Caco-2 (cell line): ENCODE measurements around the gene TNS1. TPM values are rescaled to one million over a fixed set of nuclear protein-coding genes. Genes with fewer than 3 reads are reported as not detected.

Experiments used
- BruUV-seq: library from RNA; stranded (reverse); fragments of 400-500 nt; replicated peaks from 2 replicates; lab custom pipeline; 2021; lab: Mats Ljungman, UMichigan
- CTCF ChIA-PET: fragments of 300-600 bp; sonication (Branson Sonifier 250); formaldehyde crosslinking; loops from one replicate; lab custom pipeline; 2022; ENCODE audit warnings: antibody characterized with exemption; lab: Charles Lee
- POLR2A ChIA-PET: fragments of 300-600 bp; sonication (Branson Sonifier 250); formaldehyde crosslinking; loops from one replicate; lab custom pipeline; 2022; ENCODE audit warnings: antibody characterized with exemption; lab: Charles Lee
- DNase-seq, 2 experiments: peaks; one replicate each; pipeline versions ENCODE4 v3.0.0 to v3.0.0-alpha.2; 2020 to 2022
- H3K27me3 ChIP-seq: replicated peaks from 2 replicates; pipeline ENCODE4 v1.6.0; 2011; ENCODE audit warnings: low read length; ENCODE audit not compliant: control insufficient read depth, insufficient read depth
- H3K36me3 ChIP-seq: 2 replicates; pipeline ENCODE4 v1.5.1; 2011; ENCODE audit warnings: low read length; ENCODE audit not compliant: control insufficient read depth, insufficient read depth
- H3K4me1 ChIP-seq: fragments of 250-450 bp; sonication (Bioruptor Pico); 2 replicates; pipeline ENCODE4 v1.5.1; 2020; ENCODE audit warnings: mild to moderate bottlenecking
- H3K4me3 ChIP-seq: 2 replicates; pipeline ENCODE4 v1.5.1; 2011; ENCODE audit warnings: low read depth, mild to moderate bottlenecking, control low read depth, low read length
- H3K9me3 ChIP-seq: fragments of 250-450 bp; sonication (Bioruptor Pico); 2 replicates; pipeline ENCODE4 v1.5.1; 2020; ENCODE audit warnings: mild to moderate bottlenecking, moderate library complexity
- H3K27ac Mint-ChIP-seq: one replicate; pipeline ENCODE4 v1.8.0; 2022; ENCODE audit warnings: mixed read lengths; ENCODE audit not compliant: unreplicated experiment
- H3K27me3 Mint-ChIP-seq: one replicate; pipeline ENCODE4 v1.8.0; 2022; ENCODE audit warnings: mixed read lengths; ENCODE audit not compliant: insufficient read depth, unreplicated experiment
- H3K36me3 Mint-ChIP-seq: one replicate; pipeline ENCODE4 v1.8.0; 2022; ENCODE audit warnings: mild to moderate bottlenecking, mixed read lengths; ENCODE audit not compliant: insufficient read depth, unreplicated experiment
- H3K4me1 Mint-ChIP-seq: one replicate; pipeline ENCODE4 v1.8.0; 2022; ENCODE audit warnings: low read depth, mixed read lengths; ENCODE audit not compliant: unreplicated experiment
- H3K4me3 Mint-ChIP-seq: one replicate; pipeline ENCODE4 v1.8.0; 2022; ENCODE audit warnings: mild to moderate bottlenecking, moderate library complexity, mixed read lengths; ENCODE audit not compliant: unreplicated experiment
- H3K9me3 Mint-ChIP-seq: one replicate; pipeline ENCODE4 v1.8.0; 2022; ENCODE audit warnings: mixed read lengths; ENCODE audit not compliant: unreplicated experiment
- CTCF ChIP-seq, 2 experiments: fragments of 200-600 bp in 1 of 2; IDR thresholded peaks; 1 replicate in 1 of 2; 2 replicates in 1 of 2; pipeline versions ENCODE4 v1.5.1 to v1.8.0; 2011 to 2022; ENCODE audit warnings: antibody characterized with exemption in 1 of 2, control low read depth in 1 of 2, inconsistent platforms in 1 of 2, low read depth in 1 of 2, low read length in 1 of 2, mild to moderate bottlenecking in 1 of 2, moderate library complexity in 1 of 2; ENCODE audit not compliant: insufficient read depth in 1 of 2, severe bottlenecking in 1 of 2, unreplicated experiment in 1 of 2
- intact Hi-C: fragments of 100-400 bp; cut with micrococcal nuclease; formaldehyde crosslinking; loops from one replicate; pipeline ENCODE4 v1.10.0; 2022; ENCODE audit not compliant: unreplicated experiment
- total RNA-seq: library from RNA; stranded (reverse); gene quantifications from 2 replicates; pipeline ENCODE4 v1.2.3, GENCODE V29; 2022

Gene TNS1
- total RNA-seq, 1 experiment from 2014 or later, result 16.1 TPM

DNA sequence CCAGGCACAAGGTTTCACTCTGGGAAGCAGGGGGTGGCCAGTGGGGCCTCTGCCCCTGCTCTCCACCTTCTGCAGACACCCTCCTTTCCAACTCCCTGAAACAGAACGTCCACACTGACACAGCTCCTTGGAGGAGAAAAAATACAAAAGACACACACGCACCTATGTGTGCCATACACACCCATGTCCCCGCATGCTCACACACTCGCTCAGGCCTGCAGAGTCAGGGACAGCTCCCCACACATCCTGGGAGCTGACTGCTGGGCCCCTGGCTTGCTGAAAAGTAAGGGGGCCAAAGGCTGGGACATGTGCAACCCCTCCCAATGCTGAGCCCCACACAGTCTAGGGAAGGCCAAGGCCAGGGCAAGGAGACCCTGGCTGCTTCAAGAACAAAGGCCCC is 200.5 kb downstream of the TNS1 start:
- no peak for TF ChIP-seq CTCF (IDR thresholded peaks at IDR 0.05; ENCODE audit: insufficient read depth in 1 of 2, low read depth in 1 of 2, low read length in 1 of 2, severe bottlenecking in 1 of 2, unreplicated experiment in 1 of 2)

DNA sequence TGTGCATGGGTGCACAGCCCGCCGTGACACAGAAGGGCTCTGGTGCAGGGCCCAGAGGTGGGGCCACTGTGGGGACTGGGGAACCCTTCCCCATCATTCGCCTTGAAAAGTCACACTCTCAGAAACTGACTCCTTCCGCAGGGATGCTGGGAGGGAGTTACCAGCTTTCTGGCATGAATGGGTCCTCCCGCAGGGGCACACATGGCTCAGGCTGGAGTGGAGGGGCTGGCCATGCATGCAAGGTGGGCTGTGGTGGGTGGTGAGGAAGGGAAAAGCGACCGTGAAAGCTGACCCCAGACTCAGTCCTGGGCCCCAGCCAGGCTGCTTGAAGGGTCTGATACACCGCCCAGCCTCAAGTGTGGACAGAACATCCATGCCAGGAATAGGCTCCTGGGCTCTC is 201.1 kb downstream of the TNS1 start:
- Mint-ChIP-seq H3K9me3 (peaks cover 11% of the 10 kb centered on the region), H3K27ac (no peak overlapping the region), H3K36me3 (peaks cover 6% of the 10 kb centered on the region), H3K4me1 (peaks cover 6% of the 10 kb centered on the region), H3K27me3 (no peaks in the 10 kb centered on the region), H3K4me3 (no peak overlapping the region)
- no peaks in the 10 kb centered on the region for H3K27me3 ChIP-seq
- peak in 1 of 2 experiments; percentile 18 for DNase-seq
- ChIA-PET POLR2A (no interaction called here), CTCF (no interaction called here)
- BruUV-seq, result no TSS peak
- no peaks in the 10 kb centered on the region for H3K36me3 ChIP-seq
- H3K4me3 ChIP-seq, result no peak overlapping the region
- intact Hi-C loops, result no loop called here
- H3K9me3 ChIP-seq, result no peaks in the 10 kb centered on the region
- H3K4me1 ChIP-seq, result no peaks in the 10 kb centered on the region
- TF ChIP-seq CTCF (IDR thresholded peaks at IDR 0.05; ENCODE audit: insufficient read depth in 1 of 2, low read depth in 1 of 2, low read length in 1 of 2, severe bottlenecking in 1 of 2, unreplicated experiment in 1 of 2), result no peak

More for the DNA sequence above, 200.5 kb downstream of the TNS1 start:
- no TSS peak for BruUV-seq
- Histone ChIP-seq H3K27me3 (no peaks in the 10 kb centered on the region), H3K4me1 (no peaks in the 10 kb centered on the region), H3K4me3 (no peak overlapping the region), H3K9me3 (no peaks in the 10 kb centered on the region), H3K36me3 (no peaks in the 10 kb centered on the region)
- Mint-ChIP-seq H3K36me3 (peaks cover 6% of the 10 kb centered on the region), H3K4me3 (no peak overlapping the region), H3K4me1 (peaks cover 6% of the 10 kb centered on the region), H3K27me3 (no peaks in the 10 kb centered on the region), H3K9me3 (peaks cover 11% of the 10 kb centered on the region), H3K27ac (no peak overlapping the region)
- DNase-seq, result peak in 1 of 2 experiments; percentile 12
- CTCF ChIA-PET, result no interaction called here
- POLR2A ChIA-PET, result no interaction called here
- intact Hi-C loops, result no loop called here

GRCh38 chr2:217801115-217801531 is 201.7 kb downstream of the TNS1 start:
- no TSS peak for BruUV-seq
- no peaks in the 10 kb centered on the region for H3K36me3 ChIP-seq
- no peaks in the 10 kb centered on the region for H3K27me3 Mint-ChIP-seq
- H3K9me3 Mint-ChIP-seq, result peaks cover 11% of the 10 kb centered on the region
- intact Hi-C loops, result no loop called here
- CTCF ChIA-PET, result no interaction called here
- no peak for TF ChIP-seq CTCF (IDR thresholded peaks at IDR 0.05; ENCODE audit: insufficient read depth in 1 of 2, low read depth in 1 of 2, low read length in 1 of 2, severe bottlenecking in 1 of 2, unreplicated experiment in 1 of 2)
- H3K4me3 Mint-ChIP-seq, result no peak overlapping the region
- no peak overlapping the region for H3K27ac Mint-ChIP-seq
- POLR2A ChIA-PET, result interaction anchor here (0.7 kb wide), 1 partner anchor 30 kb away, joined by 3 read pairs; no protein-coding TSS in a partner anchor
- no peaks in the 10 kb centered on the region for H3K9me3 ChIP-seq
- peak in 1 of 2 experiments; percentile 25 for DNase-seq
- no peaks in the 10 kb centered on the region for H3K27me3 ChIP-seq
- H3K4me1 ChIP-seq, result no peaks in the 10 kb centered on the region
- H3K4me1 Mint-ChIP-seq, result peaks cover 6% of the 10 kb centered on the region
- H3K36me3 Mint-ChIP-seq, result peaks cover 6% of the 10 kb centered on the region
- no peak overlapping the region for H3K4me3 ChIP-seq
